Ramos (cell line): Measurements from ENCODE around the gene MAP2K7.
"Not testable (repeated sequence)": the region's sequence is repeated elsewhere in the genome, so short reads cannot be mapped to it uniquely, and the experiment has no call there.

Source experiments
- in situ Hi-C: fragments of 300-500 bp; cut with MboI; formaldehyde crosslinking; loops from one replicate; pipeline ENCODE4 v1.14.3; 2022; ENCODE audit warnings: low sequenced_read_pairs; ENCODE audit not compliant: unreplicated experiment

The MAP2K7 gene

DNA sequence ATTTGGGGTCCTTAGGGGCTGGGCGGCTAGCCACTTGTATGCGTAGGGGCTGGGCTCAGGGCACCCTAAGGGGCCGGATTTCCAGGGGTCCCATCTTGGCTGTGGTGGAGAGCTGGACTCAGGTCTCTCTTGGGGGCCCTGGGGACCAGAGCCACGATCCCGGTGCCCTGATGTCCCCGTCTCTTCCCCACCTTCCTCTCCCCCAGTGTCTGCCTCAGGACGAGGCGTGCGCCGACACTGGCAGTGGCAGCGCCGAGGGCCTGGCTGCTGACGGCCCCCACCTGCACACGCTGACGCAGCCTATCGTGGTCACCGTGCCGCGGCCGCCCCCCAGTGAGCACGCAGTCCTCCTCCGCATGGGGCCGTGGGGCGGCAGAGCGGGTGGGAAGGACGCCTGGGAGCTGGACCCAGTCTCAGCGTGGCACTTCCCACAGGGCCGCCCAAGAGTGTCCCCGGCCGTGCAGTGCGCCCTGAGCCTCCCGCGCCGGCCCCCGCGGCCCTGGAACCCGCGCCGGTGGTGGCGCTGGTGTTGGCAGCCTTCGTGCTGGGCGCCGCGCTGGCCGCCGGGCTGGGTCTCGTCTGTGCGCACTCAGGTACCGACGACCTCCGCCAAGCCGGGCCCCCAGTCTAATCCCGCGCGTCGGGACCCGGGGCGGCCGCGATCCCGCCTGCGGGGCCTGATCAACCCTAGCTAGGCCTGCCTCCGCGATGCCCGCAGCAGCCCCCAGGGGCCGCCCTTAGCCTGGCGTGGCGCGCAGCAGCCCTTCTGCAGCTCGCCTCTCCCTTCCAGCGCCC, 13.8 kb downstream of the MAP2K7 start:
- in situ Hi-C loops, result no loop called here

DNA sequence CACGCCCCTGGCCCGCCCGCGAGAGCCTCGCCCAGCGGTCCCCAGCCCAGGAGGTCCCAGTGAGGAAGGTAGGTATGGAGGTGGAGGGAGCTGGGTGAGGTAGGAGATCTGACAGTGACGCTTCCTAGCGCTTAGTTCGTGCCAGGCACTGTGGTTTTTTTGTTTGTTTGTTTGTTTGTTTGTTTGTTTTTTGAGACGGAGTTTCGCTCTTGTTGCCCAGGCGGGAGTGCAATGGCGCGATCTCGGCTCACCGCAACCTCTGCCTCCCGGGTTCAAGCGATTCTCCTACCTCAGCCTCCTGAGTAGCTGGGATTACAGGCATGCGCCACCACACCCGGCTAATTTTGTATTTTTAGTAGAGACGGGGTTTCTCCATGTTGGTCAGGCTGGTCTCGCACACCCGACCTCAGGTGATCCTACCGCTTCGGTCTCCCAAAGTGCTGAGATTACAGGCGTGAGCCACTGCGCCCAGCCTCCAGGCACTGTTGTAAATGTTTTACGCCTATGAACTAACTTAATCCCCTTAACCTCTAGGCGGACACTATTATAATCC, 14.5 kb downstream of the MAP2K7 start:
- in situ Hi-C loops, result not testable (repeated sequence)

DNA sequence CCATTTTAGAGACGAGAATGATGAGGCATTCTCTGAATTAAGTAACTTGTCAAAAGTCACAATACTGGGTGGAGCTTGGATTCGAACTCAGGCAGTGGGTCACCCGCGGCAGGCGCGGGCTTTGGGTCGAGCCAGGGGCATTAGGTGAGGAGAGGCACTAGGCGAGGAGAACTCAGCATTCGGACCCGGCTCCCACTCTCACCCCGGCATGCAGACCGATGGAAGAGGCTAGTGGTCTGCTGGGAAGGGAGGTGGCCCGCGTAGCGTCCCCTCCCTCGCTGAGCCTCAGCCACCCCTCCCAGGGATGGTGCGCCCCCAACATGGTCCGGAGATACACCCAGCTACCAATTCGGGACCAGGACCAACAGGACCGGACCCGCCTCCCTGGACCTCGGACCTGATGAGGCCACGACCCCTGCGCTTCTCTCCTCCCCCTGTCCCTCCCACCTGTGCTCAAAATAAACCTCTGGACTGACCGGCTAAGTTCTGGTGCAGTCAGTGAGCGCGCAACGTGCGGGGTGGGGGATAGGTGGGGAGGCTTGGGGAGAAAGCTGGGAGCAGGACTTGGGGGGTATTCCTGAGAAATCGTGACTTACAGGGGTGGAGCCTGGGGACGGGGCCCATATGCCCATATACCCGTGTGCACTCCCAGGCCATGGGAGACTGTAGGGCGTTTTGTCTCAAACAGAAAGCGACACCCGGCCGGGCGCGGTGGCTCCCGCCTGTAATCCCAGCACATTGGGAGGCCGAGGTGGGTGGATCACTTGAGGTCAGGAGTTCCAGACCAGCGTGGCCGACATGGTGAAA, 15.1 kb downstream of the MAP2K7 start:
- in situ Hi-C loops, result no loop called here

DNA sequence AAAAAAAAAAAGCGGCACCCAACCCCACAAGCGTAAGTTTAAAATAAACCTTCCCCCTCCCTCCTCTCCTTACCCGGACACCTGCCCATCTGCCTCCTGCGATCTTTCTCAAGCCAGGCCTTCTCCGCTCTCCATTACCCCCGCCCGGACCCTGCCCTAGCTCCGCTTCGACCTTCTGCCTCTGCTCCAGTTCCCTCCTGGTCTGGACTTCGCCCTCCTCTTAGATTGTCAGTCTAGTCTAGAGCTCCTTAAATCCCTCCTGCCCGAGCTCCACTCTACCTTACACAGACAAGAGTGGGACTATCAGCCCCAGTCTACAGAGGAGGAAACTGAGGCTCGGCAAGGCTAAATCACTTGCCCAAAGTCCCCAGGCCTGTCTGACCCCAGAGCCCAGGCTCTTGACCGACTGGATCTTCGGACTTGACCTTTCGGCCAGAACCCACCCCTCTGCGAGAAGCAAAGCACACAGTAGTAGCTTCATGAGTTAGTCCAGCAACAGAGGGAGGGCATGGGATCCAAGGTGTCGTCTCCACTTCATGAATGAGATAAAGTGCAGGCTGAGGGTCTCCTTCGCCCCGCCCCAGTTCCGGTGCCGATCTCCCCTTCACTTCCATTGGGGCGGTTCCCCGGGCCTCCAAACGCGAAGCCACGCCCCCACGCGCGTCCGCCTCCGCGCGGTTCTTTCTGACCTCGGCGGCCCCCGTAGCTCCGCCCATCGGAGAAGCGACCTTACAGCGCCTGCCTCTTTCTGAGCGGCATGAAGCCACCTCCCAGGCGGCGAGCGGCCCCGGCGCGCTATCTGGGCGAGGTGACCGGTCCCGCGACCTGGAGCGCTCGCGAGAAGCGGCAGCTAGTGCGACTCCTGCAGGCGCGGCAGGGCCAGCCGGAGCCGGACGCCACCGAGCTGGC, 16.2 kb downstream of the MAP2K7 start, which contains the start of gene SNAPC2:
SNAPC2 (plus strand) TSS at position 729 of the 909 bp plus-strand sequence; CDS start at position 758, 29 bp downstream.
- in situ Hi-C loops, result loop anchor here (5.0 kb wide), 1 partner anchor 68 kb away; no protein-coding TSS in a partner anchor

DNA sequence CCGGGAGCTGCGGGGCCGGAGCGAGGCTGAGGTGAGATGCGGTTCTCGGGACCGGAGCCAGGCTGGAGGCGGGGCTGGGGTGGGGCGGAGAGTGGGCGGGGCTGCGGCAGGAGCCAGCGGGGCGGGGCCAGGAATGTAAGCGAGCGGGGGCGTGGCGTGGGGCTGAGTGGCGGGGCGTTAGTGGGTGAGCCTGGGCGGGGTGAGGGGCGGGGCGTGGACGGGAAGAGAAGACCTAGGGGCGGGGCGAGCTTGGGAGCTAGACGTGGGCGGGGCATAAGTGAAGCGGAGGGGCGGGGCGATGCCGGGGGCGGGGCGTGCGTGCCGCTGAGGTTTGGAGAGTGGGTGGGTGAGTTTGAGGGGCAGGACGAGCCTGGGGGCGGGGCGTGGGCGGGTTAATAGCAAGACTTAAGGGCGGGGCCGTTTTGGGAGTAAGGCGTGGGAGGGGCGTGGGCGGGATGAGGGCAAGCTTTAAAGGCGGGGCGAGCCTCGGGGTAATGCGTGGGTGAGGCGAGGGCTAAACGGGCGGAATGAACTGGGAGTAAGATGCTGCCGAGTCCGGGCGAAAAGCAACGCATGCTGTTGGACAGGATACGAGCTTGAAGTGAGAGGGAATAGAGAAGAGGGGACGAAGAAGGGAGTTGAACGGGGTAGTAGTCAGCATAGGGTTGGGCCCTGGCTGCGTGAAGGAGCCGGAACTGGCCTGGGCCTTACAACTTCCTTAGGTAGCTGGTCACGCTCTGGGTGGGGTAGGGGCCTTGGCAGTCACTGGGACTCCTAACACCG, 17.0 kb downstream of the MAP2K7 start:
- in situ Hi-C loops, result loop anchor here (5.0 kb wide), 1 partner anchor 68 kb away; no protein-coding TSS in a partner anchor

DNA sequence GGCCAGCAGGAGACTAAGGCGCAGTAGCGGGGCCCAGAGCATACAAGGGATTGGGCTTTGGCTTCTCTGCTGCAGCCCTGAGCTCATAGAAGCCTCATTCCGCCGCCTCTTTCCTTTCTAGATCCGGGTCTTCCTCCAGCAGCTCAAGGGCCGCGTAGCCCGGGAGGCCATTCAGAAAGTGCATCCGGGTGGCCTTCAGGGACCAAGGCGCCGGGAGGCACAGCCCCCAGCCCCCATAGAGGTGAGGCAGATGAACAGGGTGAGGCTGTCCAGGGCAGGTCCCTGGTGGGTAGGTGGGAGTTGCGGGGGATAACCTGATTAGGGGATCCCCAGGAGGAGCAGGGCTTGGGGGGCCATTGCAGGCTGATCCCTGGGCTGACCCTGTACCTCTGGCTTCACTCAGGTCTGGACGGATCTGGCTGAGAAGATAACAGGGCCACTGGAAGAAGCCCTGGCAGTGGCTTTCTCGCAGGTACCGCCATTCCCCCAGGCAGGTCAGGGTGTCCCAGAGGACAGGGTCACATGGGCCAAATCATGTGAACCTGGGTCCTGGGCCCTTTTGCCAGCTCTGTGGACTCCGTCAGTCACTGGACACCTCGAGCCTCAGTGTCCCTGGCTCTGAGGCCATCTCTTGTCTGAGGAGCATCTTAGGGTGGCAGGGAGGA, 17.8 kb downstream of the MAP2K7 start:
- in situ Hi-C loops, result loop anchor here (5.0 kb wide), 1 partner anchor 69 kb away; no protein-coding TSS in a partner anchor

DNA sequence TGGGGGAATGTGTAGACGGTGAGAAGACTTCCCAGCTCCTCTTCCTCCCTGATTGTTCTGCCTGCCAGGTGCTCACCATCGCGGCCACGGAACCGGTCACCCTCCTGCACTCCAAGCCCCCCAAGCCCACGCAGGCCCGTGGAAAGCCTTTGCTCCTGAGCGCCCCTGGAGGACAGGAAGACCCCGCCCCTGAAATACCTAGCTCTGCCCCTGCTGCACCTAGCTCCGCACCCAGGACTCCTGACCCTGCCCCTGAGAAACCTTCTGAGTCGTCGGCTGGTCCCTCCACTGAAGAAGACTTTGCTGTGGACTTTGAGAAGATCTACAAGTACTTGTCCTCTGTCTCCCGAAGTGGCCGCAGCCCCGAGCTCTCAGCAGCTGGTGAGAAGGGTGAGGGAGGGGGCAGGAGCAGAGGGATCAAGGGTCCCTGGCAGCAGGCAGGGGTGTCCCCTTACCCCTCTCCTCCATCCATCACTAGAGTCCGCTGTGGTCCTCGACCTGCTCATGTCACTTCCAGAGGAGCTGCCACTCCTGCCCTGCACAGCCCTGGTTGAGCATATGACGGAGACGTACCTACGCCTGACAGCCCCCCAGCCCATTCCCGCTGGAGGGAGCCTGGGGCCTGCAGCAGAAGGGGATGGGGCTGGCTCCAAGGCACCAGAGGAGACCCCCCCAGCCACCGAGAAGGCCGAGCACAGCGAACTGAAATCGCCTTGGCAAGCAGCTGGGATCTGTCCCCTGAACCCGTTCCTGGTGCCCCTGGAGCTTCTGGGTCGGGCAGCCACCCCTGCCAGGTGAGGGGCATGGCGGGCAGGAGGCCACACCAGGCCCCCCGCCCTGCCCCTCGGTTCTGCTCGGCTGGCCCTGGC, 18.5 kb downstream of the MAP2K7 start:
- in situ Hi-C loops, result loop anchor here (5.0 kb wide), 1 partner anchor 70 kb away; no protein-coding TSS in a partner anchor

DNA sequence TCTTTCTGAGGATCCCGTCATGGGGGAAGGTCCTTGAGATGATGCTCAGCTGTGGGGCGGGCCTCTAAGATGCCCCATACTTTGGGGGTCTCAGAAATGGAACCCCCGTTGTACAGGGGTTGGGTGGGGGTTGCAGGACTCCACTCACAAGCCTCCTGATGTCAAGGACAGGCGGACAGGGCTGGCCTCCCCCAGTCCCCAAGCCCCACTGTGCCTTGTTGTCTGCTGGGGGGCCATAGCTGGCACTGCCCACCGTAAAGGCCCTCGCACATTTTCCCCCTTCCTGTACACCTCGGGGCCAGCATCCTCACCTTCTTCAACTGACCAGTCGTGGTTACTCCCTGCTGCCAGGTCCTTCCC, 19.1 kb downstream of the MAP2K7 start:
- in situ Hi-C loops, result loop anchor here (5.0 kb wide), 1 partner anchor 71 kb away; no protein-coding TSS in a partner anchor

DNA sequence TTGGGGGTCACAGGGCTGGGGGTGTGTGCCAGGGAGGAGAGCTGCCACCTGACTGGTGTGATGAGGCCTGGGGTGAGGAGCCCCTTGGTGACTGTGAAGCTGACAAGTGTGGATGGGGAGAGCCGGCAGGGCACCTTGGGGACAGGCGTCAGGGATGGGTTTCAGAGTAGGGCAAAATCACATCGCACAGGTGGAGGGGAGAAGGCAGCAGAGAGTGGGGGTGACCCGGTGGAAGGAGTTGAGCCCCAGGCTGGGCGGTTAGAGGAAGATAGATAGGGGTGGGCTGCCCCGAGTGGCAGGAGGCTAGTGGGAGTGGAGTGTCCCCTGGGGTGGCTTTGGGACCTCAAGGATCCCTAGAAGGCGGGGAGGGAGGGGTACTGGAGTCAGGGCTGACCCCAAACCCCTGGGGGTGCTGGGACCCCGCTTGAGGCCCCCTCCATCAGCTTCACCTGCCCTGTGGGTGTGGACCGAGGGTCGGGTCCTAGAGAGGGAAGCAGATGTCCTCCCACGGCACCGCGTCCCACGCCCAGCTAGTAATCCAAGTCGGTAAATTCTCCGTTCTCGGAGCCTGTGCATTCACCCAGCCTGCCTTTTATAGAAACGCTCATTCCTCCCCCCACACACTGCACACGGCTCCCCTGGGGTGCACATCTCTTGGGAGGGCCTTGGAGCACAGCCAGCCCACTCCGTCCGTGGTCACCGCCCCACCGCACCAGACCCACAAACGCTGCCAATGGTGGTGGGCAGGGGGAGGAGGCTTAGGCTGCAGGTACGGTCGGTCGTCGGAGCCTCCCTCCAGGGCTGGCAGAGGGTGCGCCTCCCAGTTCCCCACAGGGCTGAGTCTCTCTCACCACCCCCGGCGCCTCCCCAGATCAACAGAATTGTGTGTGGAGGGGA, 19.9 kb downstream of the MAP2K7 start:
- in situ Hi-C loops, result loop anchor here (5.0 kb wide), 1 partner anchor 71 kb away; no protein-coding TSS in a partner anchor

DNA sequence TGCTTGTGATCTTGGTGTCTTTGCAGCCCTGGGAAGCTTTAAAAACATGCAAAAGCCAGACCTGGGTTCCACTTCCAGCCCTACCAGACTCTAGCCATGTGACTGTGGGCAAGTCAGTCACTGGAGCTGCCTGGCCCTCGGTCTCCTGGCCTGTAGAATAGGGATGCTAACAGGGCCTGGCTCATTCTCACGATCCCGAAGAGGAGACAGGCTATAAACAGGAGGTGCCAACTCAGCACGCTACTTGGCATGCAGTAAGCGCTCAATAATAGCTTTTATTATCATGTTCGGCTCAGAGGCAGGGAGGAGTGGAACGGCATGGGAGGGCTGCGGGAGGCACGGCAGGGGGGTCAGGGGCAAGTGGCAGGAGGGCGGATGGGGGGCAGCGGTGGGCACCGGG, 20.6 kb downstream of the MAP2K7 start:
- in situ Hi-C loops, result loop anchor here (5.0 kb wide), 1 partner anchor 72 kb away; no protein-coding TSS in a partner anchor

DNA sequence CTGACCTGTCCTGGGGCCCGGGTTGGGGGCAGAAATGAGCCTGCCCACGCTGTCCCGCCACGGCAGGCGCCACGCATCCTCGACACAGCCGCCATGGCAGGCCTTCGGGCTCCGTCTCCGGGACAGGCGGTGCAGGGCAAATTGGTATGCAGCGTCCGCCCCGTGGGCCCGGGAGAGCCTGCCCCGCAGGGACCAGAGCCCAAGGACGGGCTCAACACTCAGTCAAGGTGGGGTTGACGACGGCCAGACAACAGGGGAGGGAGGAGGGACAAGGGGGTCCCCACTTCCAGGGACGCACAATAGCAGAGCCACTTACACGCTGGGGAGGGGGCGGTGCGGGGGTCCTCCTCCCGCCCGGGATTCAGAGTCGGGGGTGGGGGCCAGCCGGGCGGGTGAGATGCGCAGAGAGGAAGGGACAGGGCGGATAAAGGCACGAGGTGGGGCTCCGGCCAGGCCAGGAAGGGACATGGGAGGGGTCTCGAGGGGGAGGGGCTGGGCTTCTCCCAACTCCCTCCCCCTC, 21.0 kb downstream of the MAP2K7 start:
- in situ Hi-C loops, result loop anchor here (5.0 kb wide), 1 partner anchor 72 kb away; no protein-coding TSS in a partner anchor

DNA sequence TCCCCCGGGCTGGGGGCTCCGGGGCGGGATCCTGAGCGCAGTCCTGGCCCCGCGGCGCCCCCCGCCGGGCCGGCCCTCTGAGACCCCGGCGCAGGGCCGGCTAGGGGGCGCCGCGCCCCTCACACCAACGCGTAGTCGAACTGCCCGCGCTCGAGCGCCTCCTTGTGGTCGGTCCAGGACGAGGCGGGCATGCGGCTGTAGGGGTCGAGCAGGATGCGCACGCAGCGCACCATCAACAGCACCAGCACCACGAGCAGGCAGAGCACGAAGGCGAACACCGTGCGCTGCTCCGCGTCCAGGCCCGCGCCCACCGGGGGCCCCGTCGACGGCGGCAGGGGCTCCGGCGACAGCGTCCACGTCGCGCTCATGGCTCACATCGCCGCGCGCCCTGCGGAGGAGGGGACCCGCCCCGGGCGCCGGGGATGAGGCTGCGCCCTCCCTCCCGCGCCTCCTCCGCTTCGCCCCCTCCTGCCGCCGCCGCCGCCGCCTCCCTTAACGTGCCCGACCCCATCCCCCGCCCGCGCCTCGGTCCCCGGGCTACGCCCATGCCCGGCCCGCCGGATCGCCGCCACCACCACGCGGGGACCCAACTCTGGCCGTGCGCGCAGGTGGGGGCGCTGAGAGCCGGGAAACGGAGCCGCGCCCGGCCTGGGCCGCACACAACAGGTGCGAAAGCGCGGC, 21.6 kb downstream of the MAP2K7 start:
- in situ Hi-C loops, result no loop called here

DNA sequence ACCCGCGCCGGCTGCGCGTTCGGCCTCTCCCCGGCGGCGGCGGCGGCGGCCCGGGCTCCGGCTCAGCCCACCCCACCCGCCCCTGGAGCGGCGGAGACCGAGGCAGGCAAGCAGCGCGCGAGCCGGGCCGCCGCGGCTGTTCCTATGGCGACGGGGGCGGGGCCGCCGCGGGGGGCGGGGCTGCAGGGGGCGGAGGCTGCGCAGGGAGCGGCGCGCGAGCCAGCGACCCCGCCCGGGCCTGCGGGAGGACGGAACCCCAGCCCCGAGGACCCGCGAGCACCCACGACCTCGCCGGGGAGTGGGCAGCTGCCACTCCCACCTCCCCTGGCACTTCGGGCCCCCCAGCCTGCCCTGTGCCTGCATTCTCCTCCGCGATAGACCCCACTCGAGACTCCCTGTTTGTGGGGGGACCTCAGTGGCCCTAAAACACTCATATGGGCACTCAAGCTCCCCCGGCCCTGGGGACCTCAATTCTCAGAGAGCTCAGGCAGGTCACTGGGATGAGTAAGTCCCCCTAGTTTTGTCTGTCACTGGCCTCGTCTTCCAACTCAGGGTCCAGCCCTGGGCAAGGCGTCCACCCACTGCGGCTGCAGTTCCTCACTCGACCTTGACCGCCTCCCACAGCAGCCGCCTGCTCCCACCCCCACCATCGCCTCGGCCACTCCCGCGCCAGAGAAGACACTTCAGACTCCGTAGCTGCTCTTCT, 22.5 kb downstream of the MAP2K7 start, which contains the start of gene CTXN1:
CTXN1 (minus strand) TSS at position 115 of the 706 bp plus-strand sequence. CDS start 597 bp downstream, outside the sequence.
- in situ Hi-C loops, result no loop called here

DNA sequence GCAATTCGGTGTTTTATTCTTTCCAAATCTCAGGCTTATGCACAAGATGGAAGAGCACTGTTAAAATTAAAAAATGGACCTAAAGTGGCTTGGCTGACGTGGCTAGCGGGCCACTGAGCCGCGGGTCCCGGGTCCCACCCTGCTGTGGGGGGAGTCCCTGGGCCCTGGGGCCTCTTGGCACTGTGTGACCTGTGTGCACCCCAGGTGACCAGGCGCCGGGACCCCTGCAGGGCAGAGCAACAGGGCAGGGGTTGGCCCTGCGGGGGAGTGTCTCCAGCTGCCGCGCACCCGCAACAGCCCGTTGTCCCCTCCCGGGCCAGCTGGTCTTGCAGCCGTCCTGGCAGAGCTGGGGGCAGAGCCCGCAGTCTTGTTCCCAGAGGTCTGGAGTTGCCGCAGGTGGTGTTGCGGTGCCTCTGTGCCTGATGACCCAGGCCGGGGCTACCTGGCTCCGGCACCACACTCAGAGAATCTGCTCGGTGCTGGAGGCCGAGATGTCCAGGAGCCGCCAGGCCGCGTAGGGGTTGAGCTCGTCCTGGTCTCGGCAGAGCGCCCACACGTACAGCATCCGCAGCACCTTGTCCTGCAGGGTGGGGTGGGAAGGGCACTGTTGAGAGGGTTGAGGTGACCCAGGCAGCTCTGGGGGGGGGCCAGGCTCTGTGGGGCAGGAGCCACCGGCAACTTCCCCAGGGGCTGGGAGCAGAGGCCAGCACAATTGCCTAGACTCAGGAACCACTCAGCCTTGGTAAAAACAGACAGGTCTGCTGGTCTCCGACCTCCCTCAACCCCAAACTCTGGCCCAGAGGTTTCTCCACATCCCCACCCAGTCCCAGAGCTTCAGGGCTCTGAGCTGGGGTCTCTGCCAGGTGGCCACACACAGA, 23.3 kb downstream of the MAP2K7 start:
- in situ Hi-C loops, result no loop called here
